GM12891 (cell line): ENCODE measurements around the gene NUAK2.

ENCODE experiments used
- DNase-seq: peaks from one replicate; pipeline ENCODE4 v3.0.0; 2011; ENCODE audit warnings: low spot score; ENCODE audit not compliant: insufficient read length
- FAIRE-seq: peaks from 2 replicates; lab custom pipeline; 2011; peaks lifted over from hg19 to GRCh38; lab: Jason Lieb, UNC
- PAX5 ChIP-seq: IDR thresholded peaks from 2 replicates; pipeline ENCODE4 v1.6.1; 2011; ENCODE audit warnings: low read length, moderate library complexity, mild to moderate bottlenecking; ENCODE audit not compliant: insufficient read depth, severe bottlenecking
- POLR2A ChIP-seq: IDR thresholded peaks from 2 replicates; pipeline ENCODE4 v1.6.1; 2011; ENCODE audit warnings: low read depth, low read length, control low read depth
- POLR2AphosphoS5 ChIP-seq: IDR thresholded peaks from 2 replicates; pipeline ENCODE4 v1.6.1; 2011; ENCODE audit warnings: low read depth, low read length, control low read depth
- POU2F2 ChIP-seq: IDR thresholded peaks from 2 replicates; pipeline ENCODE4 v1.6.1; 2011; ENCODE audit warnings: low read depth, mild to moderate bottlenecking, control low read depth, low read length, moderate library complexity
- SPI1 ChIP-seq: IDR thresholded peaks from 2 replicates; pipeline ENCODE4 v1.6.1; 2011; ENCODE audit warnings: low read depth, low read length, control low read depth
- TAF1 ChIP-seq: IDR thresholded peaks from 2 replicates; pipeline ENCODE4 v1.6.1; 2011; ENCODE audit warnings: low read depth, low read length, control low read depth

Gene NUAK2

DNA sequence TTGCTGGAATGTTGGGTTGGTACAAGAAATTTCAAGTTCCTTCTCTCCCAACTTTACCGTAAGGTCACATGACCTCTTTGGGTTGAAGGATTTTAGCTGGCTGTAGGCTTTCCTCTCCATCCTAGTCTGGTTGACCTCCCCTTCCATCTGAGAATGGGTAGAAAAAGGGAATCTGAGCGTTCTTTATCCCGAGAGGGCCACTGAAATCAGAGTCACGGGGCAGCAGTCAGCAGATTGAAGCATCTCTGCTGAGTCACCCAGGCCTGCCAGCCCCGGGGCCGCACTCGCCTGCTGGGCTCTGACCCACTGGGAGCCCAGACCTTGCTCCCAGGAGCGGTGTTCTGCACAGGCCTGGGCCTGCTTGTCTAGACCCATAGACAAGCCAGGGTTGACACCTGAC, 62.8 kb downstream of the NUAK2 start:
- DNase-seq, result no peak
- FAIRE-seq, result no peak

DNA sequence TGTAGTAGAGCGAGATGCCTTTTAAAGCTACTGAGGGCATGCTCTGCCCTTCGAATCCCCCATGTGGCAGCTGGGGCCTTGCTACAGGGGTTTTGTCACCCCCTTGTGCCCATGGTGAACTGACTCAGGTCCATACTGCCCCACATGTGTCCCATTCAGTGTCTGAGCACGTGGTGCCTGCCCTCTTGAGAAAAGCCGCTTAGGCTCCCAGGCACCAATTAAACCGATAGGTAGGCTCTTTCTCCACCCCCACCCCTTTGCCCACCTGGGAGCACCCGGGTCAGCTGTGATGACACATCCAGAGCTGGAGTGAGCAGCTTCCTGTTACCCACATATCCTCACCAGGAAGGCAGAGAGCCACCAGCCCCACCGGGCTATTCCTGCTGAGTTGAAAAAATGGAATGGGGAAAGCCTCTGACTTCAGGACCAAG, 63.3 kb downstream of the NUAK2 start:
- FAIRE-seq (no peak), DNase-seq (no peak)
- TF ChIP-seq POU2F2 (no peak), TAF1 (no peak), POLR2AphosphoS5 (no peak), POLR2A (no peak), PAX5 (no peak), SPI1 (no peak)

More for the DNA sequence above, 62.8 kb downstream of the NUAK2 start:
- TF ChIP-seq SPI1 (no peak), POU2F2 (no peak), TAF1 (no peak), POLR2AphosphoS5 (no peak), PAX5 (no peak), POLR2A (no peak)

DNA sequence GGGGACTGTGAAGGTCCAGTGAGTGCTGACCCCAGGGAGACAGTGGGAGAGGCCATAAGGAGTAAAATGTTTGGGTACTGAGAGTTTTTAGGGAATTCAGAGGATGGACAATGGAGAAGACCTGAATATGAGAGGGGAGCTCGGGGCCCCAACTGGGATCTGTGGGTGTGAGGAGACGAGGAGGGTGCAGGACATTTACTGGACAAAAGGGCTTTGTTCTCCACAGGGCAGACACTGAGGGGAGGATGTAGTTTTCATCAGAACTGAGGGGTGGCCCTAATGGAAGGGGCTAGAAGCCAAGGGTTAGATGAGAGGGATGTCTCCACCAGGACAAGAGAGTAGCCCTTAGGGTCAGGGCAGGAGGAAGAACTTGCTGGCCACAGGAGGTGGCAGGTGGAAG, 63.8 kb downstream of the NUAK2 start:
- TF ChIP-seq PAX5 (no peak), POU2F2 (no peak), POLR2AphosphoS5 (no peak)
- DNase-seq (no peak), FAIRE-seq (no peak)

DNA sequence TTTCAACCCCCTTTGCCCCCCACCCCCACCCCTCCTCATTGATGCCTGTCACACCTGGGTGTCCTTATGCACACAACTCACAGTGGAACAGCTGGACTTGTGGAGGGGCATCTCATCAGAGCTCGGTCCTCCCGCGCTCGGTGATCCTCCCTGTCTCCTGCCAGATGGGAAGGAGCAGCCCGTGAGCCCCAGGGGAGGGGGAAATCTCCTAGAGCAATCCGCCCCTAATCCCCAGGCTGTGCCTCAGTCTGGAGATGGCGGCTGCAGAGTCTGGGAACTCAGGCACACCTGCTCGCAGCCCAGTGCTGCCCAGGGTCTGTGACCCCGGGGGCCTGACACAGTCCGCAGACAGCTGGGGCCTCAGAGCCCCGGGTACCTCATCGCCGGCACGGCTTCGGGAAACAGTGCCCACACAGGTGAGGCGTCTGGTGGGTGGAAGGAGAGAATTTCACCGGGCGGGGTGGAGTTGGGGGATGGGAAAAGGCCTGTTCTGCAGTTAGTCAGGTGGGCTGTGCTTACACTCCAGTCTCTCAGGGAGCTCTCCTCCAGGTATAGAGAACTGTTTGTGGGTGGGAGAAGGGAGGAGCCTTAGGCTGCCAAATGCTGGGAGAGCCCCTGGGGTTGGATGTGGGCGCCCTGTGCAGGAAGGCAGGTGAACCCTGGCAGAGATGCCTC, 64.5 kb downstream of the NUAK2 start:
- no peak for DNase-seq
- FAIRE-seq, result no peak
- TF ChIP-seq POU2F2 (no peak), TAF1 (no peak), POLR2AphosphoS5 (no peak), SPI1 (no peak), PAX5 (no peak), POLR2A (no peak)

DNA sequence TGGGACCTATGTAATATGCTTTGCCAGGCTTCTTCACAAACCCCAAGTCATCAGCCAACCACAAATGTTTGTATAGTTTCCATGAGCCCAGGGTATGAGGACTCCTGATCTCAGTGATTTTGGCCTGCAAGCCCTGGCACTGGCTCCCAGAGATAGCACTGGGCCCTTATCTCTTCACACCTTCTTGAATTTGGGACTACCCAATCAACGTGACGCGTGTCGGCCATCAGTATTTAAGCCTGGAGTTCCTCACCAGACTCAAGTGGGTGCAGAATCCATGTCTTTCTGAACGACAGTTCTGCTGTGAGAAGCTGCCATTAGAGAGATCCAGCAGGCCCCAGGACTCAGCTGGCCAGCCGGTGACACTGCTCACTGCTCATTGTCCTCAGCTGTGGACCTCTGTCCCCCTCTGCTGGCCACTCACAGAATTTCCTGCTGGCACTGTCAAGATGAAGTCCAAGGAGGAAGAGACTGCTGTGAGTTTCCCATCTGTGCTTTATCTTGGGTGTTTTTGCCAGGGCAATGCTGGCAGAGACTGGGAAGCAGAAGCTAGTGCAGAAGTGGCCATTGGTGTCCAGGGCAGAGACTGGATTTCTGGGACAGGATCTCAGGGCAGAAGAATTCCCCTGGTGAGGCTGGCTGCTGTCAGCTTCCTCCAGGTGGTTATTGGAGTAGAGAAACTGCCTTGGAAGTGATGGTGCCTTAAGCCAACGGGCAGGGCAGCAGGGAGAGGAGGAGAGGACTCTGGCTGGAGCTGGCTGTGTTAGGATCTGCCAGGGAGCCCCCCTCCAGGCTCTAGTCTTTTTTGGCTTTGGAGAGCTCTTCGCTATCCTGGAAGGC, 65.4 kb downstream of the NUAK2 start:
- DNase-seq, result peak; percentile 68
- FAIRE-seq, result peak; percentile 80

More for the DNA sequence above, 65.4 kb downstream of the NUAK2 start:
- TF ChIP-seq POLR2A, result no peak
- TF ChIP-seq SPI1, result 0 out of 2 replicates have a peak, but pooled peaks have one; percentile 11
